Measurements from ENCODE around the gene PHF20. TPM values are rescaled to one million over a fixed set of nuclear protein-coding genes. Genes with fewer than 3 reads are reported as not detected.
"Not testable (repeated sequence)": the region's sequence is repeated elsewhere in the genome, so short reads cannot be mapped to it uniquely, and the experiment has no call there.

The PHF20 gene
- total RNA-seq, 1 experiment from 2014 or later = 47.2 TPM

DNA sequence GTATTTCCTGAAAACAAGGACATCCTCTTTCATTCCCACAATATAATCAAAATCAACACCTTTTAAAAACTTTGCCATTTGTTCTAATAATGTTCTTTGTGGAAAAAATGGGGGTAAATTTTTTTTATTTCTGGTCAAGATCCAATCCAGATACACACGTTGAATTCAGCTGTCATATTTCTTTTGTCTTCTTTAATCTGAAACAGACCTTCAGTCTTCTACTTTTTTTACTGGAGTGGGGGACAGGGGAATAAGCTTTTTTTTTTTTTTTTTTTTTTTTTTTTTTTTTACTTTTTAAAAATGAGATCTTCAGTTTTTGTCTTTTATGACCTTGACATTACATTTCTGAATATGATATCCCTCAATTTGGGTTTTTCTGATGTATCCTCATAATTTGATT, 113.4 kb downstream of the PHF20 start:
- no peak for DNase-seq (ENCODE audit: low spot score)

DNA sequence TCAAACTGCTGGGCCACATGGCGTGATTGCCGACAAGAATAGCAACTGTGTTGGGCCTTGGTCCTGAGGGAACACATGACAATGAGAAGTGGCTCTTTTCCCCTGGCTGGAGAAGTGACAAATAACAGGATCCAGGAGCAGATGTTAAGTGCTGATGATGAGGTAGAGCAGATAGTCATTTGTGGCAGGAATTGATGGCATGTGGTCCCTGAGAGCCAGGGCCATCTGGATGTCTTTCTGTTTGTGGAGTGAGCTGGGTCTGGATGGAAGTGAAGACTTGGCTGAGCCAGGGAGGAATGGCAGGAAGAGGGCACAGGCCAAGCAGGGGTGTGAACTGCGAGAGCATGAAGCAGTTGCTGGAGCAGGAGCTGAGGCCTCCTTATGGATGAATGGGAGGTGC, 114.7 kb downstream of the PHF20 start:
- DNase-seq (ENCODE audit: low spot score) = no peak

GRCh38 chr20:35887393-35888064, 115.7 kb downstream of the PHF20 start:
- DNase-seq (ENCODE audit: low spot score) = no peak

- DNase-seq (ENCODE audit: low spot score) = no peak
These were observed 116.8 kb downstream of the PHF20 start for GRCh38 chr20:35888657-35889056.

DNA sequence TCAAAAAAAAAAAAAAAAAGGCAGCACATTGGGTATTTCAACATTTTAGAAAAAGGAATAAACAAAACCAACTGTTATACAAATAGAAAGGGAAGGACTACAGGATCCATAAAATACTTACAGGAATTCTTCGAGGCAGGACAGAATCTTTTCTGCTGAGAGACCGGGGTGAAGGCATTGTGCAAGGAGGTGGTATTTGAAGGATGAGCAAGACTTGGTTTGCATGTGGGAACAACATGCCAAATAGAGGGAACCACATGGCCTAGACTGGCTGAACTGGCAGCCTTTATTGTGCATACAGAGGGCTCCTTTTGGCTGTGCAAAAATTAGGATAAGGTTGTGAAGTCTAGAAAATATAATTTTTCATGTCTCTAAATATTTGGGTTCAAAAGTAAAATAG, 119.6 kb downstream of the PHF20 start:
- DNase-seq (ENCODE audit: low spot score) = no peak

DNA sequence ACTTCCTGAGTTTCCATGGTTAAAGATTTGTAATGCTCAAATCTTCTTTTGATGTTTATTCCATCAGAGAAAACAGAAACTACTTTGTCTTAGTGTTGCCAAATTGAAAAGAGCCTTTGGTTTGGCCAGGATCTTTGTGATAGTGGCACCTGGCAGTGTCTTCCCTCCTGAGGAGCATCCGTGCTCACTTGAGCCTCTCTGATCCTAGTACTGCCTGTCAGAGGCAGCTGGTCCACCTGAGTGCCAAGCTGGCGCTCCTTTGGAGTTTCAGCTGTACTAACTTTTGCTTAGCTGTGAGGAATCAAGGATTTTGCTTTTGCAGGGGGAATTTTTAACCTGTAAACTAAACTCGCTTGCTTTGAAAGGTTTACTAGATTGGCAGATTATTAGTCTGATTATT, 121.1 kb downstream of the PHF20 start:
- no peak for DNase-seq (ENCODE audit: low spot score)

- DNase-seq (ENCODE audit: low spot score) = no peak
These were observed 122.1 kb downstream of the PHF20 start for GRCh38 chr20:35893942-35894341.

- DNase-seq (ENCODE audit: low spot score) = not testable (repeated sequence)
These were observed 123.7 kb downstream of the PHF20 start for GRCh38 chr20:35895516-35895915.

DNA sequence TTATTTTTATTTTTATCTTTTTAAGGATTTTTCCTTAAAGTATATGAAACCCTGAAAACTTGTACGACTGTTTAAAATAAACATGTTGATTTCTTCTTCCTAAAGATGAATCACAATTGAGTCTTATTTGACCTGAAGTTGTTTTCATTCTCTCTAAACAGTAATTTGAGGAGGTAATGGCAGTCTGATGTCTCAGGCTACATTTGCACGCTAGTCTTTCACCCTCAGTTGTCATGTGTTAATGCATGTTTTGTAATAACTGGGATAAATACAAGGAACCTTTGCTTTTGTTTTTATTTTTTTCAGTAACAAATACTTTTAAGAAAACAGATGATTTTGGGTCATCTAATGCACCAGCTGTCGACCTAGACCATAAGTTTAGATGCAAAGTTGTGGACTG, 127.2 kb downstream of the PHF20 start:
- no peak for DNase-seq (ENCODE audit: low spot score)

DNA sequence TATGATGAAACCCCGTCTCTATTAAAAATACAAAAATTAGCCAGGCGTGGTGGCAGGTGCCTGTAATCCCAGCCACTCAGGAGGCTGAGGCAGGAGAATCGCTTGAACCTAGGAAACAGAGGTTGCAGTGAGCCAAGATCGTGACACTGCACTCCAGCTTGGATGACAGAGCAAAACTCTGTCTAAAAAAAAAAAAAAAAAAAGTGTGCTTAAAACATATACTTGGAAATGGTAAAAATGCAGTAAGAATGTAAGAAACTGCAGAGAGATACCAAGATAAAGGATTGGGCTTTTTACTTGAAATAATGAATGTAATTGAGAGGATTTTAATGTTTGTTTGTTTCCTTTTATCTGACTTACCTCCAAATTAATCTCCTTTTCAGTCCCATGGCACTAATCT, 129.4 kb downstream of the PHF20 start:
- not testable (repeated sequence) for DNase-seq (ENCODE audit: low spot score)

DNA sequence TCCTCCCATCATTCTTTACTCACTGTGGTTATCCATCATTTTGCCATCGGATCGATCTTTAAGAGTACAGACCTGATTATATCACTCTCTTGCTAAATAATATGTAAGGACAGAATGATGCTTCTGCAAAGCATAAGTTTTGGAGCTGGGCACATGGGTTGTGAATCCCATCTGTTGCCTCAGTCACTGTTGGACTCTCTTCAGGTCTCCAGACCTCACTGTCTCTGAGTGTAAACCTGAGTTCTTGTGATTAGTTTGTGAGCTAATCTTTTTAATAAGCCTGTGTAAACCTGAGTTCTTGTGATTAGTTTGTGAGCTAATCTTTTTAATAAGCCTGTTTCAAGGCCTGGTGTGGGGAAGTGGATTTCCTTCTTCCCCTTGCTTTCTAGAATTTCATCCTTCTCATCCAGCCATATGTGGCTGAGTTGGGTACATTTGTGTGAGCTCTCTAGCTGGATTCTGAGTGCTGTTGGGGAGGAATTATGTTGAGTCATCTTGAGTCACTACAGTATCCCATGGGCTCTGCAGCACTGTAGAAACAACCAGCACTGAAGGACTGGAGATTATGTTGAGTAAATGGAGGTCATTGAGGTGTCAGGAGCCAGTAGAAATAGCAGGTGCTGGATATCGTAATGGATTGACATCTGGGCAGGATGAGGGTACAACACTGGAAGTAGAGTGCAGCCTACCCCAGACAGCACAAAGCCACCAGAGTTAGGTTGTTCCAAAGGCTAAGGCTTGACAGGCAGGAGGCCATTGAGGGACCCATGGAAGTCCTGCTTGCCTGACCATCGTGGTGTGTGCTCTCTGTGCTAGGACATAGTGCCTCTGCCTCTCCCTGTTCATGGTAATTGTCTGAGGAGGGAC, 130.1 kb downstream of the PHF20 start:
- DNase-seq (ENCODE audit: low spot score) = no peak

DNA sequence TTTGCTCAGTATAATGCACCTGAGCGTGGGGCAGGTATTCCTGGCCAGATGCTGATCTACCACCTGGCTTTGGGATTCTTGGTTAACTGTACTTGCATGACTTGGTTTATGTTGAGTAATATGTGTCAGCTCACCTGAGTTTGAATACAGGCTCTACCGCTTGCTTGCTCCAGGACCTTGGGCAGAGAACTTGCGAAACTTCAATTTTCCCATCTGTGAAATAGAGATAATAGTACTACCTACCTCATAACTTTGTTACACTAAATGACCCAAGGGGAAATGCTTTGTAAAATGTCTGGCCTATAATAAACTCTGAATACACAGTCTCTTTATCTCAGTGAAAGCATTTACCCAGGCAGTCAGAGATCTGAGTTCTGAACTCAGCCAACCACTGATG, 130.7 kb downstream of the PHF20 start:
- no peak for DNase-seq (ENCODE audit: low spot score)

GRCh38 chr20:35903843-35904242, 132.0 kb downstream of the PHF20 start:
- no peak for DNase-seq (ENCODE audit: low spot score)

DNA sequence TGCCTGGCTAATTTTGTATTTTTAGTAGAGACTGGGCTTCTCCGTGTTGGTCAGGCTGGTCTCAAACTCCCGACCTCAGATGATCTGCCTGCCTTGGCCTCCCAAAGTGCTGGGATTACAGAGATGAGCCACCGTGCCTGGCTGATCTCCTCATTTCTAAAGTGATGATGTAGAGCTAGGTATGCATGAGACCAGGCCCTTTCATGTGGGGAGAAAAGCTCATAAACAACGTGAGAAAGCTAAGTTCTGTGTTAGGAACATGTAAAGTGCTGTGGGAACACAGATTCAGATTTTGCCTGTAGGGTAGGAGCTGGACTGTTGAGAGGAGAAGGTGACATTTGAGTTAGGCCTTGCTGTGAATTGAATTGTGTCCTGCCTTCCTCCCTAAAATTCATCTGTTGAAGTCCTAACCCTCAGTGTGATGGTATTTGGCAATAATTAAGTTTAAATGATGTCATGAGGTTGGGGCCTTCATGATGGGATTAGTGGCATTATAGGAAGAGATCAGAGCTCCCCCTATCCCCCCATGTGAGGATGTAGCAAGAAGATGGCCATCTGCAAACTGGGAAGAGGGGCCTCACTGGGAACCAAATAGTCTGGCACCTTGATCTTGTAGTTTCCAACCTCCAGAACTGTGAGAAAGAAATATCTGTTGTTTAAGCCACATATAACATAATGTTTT, 133.3 kb downstream of the PHF20 start:
- DNase-seq (ENCODE audit: low spot score) = no peak

- DNase-seq (ENCODE audit: low spot score) = no peak
These were observed 135.3 kb downstream of the PHF20 start for GRCh38 chr20:35907017-35907701.

DNA sequence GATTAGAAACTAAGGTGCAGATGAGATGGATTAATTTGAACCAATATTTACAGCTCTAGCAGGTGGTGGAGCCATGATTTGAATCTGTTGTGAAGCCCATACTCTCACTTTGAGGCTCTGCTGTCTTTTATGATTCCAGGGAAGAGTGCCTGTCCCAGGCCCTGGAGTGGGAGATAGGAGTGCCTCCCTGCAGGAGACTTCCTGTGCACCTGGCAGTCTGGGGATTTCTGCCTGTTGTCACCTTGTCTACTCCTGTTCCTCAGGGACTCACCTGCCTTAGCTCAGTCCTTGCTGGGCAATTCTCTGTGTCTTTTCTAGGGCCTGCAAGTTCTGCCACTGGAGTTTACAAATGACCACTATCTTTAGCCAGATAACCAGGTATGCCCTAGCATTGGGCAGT, 136.2 kb downstream of the PHF20 start:
- DNase-seq (ENCODE audit: low spot score) = no peak

DNA sequence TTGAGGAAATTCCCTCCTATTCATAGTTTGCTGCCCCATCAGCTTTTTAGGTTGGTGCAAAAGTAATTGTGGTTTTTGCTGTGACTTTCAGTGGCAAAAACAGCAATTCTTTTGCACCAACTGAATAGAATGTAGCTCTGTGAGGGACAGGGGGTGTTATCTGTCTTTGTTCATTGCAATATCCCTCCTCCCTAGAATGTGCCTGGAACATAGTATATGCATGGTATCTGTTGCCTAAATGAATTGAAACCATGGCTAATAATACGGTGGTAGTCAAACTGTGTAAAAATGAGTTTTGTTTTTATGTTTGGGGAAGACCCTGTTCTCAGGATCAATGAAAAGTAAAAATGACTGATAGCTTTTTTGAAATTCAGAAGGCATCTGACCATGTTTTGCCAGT, 137.4 kb downstream of the PHF20 start:
- no peak for DNase-seq (ENCODE audit: low spot score)

- no peak for DNase-seq (ENCODE audit: low spot score)
These were observed 138.0 kb downstream of the PHF20 start for GRCh38 chr20:35909796-35910195.

DNA sequence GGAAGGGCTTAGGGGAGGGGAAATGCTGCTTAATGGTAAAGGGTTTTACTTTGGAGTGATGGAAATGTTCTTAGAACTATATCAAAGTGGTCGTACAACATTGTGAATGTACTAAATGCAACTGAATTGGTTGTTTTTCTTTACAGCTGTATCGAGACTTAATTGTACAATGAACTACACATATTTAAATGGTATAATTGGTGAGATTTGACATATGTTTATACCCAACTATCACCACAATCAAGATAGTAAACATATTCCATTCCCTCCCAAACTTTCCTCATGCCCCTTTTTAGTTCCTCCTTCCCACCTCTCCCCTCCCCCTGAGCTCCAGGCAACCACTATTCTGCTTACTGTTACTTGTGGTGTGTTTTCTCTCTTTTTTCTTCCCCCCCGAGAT, 138.4 kb downstream of the PHF20 start:
- DNase-seq (ENCODE audit: low spot score) = no peak

DNA sequence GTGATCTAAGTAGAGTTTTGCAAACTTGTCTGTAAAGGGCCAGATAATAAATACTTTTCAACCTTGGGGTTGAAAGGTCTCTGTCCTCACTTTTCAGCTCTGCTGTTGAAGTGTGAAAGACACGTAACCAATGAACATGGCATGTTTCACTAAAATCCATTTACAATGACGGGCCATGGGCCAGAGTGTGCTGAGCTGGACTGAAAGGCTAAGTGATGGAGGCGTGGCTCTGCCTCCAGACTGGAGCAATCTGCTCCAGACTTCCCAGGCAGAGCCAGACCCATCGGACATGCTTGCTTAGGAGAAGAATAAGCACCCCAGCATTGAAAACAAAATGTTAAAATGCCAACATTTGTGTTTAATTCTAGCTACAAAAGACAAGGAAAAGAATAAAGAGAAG, 141.1 kb downstream of the PHF20 start:
- no peak for DNase-seq (ENCODE audit: low spot score)

DNA sequence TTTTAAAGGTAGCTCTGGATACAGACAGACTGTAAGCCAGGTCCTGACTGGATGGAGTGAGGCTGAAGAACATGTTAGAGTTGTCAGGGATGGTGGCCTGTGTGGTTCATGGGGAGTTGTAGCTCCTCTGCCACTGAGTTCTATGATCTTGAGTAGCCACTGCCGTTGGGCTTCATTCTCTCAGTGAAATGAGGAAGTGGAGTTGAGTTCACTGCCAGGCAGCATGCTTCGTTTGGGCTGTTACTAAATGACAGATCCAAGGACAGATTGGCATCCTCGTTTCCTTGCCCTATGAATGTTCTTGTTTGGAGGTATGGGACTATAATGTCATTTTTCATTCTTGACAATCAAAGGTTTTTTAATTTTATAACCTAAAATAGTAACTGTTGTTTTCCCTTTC, 145.3 kb downstream of the PHF20 start:
- DNase-seq (ENCODE audit: low spot score) = no peak

DNA sequence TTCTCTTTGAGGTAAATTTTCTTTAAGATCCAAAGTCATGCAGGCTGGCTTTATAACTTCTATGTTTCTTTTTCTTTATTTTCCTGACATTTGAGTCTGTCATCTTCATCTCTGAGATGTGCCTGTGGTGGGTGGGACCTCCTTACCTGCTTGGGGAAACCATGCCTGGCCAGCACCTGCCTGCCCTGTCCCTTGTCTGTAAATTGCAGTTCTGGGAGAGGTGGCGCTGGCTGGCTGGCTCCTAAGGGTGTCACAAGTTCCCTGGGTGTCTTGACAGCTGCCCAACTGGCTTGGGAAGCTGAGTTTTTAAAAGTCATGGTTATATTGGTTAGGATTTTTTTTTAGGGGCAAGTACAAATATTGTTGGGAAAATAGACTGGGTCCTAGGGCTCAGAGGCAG, 146.2 kb downstream of the PHF20 start:
- no peak for DNase-seq (ENCODE audit: low spot score)
